ENCODE data around the gene MINDY4B. TPM values are rescaled to one million over a fixed set of nuclear protein-coding genes. Genes with fewer than 3 reads are reported as not detected.

Gene MINDY4B
- total RNA-seq, 1 experiment from 2014 or later: not detected

- POLR2A ChIA-PET (ENCODE audit: low non-redundant PET): no interaction called here
- H3K9me3 ChIP-seq (ENCODE audit: low read depth, low read length, poor library complexity, severe bottlenecking): no peaks in the 10 kb centered on the region
- peaks cover 20% of the 10 kb centered on the region for H3K27me3 ChIP-seq (replicated peaks; ENCODE audit: insufficient read depth, low read depth, low read length, poor library complexity)
- no peak overlapping the region for H3K4me3 ChIP-seq (ENCODE audit: low read depth, low read length, poor library complexity, severe bottlenecking)
- no peaks in the 10 kb centered on the region for H3K36me3 ChIP-seq (ENCODE audit: insufficient read depth, low read length, poor library complexity, severe bottlenecking)
- CTCF ChIA-PET: no interaction called here
- no peak for DNase-seq (ENCODE audit: low spot score)
- BruUV-seq (replicated peaks): no TSS peak
- H3K27ac ChIP-seq (ENCODE audit: low read depth, low read length, poor library complexity, severe bottlenecking): no peak overlapping the region
- TF ChIP-seq CTCF (conservative IDR thresholded peaks at IDR 0.05; ENCODE audit: low read depth, low read length) (no peak), EZH2 (IDR thresholded peaks at IDR 0.05; ENCODE audit: borderline replicate concordance, low read depth, low read length, poor library complexity, severe bottlenecking) (no peak)
- no peaks in the 10 kb centered on the region for H3K4me1 ChIP-seq (ENCODE audit: insufficient read depth, low read length, poor library complexity, severe bottlenecking)
- intact Hi-C loops (cut with micrococcal nuclease; ENCODE audit: unreplicated experiment): no loop called here
Observed at GRCh38 chr3:150906461-150906860, 1.2 kb upstream of the MINDY4B start.

- Histone ChIP-seq H3K27me3 (replicated peaks; ENCODE audit: insufficient read depth, low read depth, low read length, poor library complexity) (peaks cover 20% of the 10 kb centered on the region), H3K27ac (ENCODE audit: low read depth, low read length, poor library complexity, severe bottlenecking) (no peak overlapping the region), H3K4me1 (ENCODE audit: insufficient read depth, low read length, poor library complexity, severe bottlenecking) (no peaks in the 10 kb centered on the region), H3K36me3 (ENCODE audit: insufficient read depth, low read length, poor library complexity, severe bottlenecking) (no peaks in the 10 kb centered on the region), H3K4me3 (ENCODE audit: low read depth, low read length, poor library complexity, severe bottlenecking) (no peak overlapping the region), H3K9me3 (ENCODE audit: low read depth, low read length, poor library complexity, severe bottlenecking) (no peaks in the 10 kb centered on the region)
- ChIA-PET CTCF (no interaction called here), POLR2A (ENCODE audit: low non-redundant PET) (no interaction called here)
- TF ChIP-seq EZH2 (IDR thresholded peaks at IDR 0.05; ENCODE audit: borderline replicate concordance, low read depth, low read length, poor library complexity, severe bottlenecking) (no peak), CTCF (conservative IDR thresholded peaks at IDR 0.05; ENCODE audit: low read depth, low read length) (no peak)
- intact Hi-C loops (cut with micrococcal nuclease; ENCODE audit: unreplicated experiment): no loop called here
- no TSS peak for BruUV-seq (replicated peaks)
- DNase-seq (ENCODE audit: low spot score): no peak
Observed at GRCh38 chr3:150905746-150906145, 507 bp upstream of the MINDY4B start.

GRCh38 chr3:150902988-150903387 is 2.3 kb downstream of the MINDY4B start:
- Histone ChIP-seq H3K27me3 (replicated peaks; ENCODE audit: insufficient read depth, low read depth, low read length, poor library complexity) (peaks cover 20% of the 10 kb centered on the region), H3K36me3 (ENCODE audit: insufficient read depth, low read length, poor library complexity, severe bottlenecking) (no peaks in the 10 kb centered on the region), H3K27ac (ENCODE audit: low read depth, low read length, poor library complexity, severe bottlenecking) (no peak overlapping the region), H3K4me3 (ENCODE audit: low read depth, low read length, poor library complexity, severe bottlenecking) (no peak overlapping the region), H3K9me3 (ENCODE audit: low read depth, low read length, poor library complexity, severe bottlenecking) (no peaks in the 10 kb centered on the region), H3K4me1 (ENCODE audit: insufficient read depth, low read length, poor library complexity, severe bottlenecking) (no peaks in the 10 kb centered on the region)
- DNase-seq (ENCODE audit: low spot score): no peak
- intact Hi-C loops (cut with micrococcal nuclease; ENCODE audit: unreplicated experiment): no loop called here
- POLR2A ChIA-PET (ENCODE audit: low non-redundant PET): no interaction called here
- CTCF ChIA-PET: no interaction called here
- BruUV-seq (replicated peaks): no TSS peak
- TF ChIP-seq EZH2 (IDR thresholded peaks at IDR 0.05; ENCODE audit: borderline replicate concordance, low read depth, low read length, poor library complexity, severe bottlenecking) (no peak), CTCF (conservative IDR thresholded peaks at IDR 0.05; ENCODE audit: low read depth, low read length) (no peak)
